Mononuclear cell (primary cell): ENCODE results near the gene STAU1. TPM values are rescaled to one million over a fixed set of nuclear protein-coding genes. Genes with fewer than 3 reads are reported as not detected.

Experiments
- H3K27me3 ChIP-seq: 2 replicates; pipeline ENCODE4 v1.6.0; 2011; ENCODE audit warnings: low read length, control low read depth; ENCODE audit not compliant: insufficient read depth
- H3K4me1 ChIP-seq: 2 replicates; pipeline ENCODE4 v1.5.1; 2011; ENCODE audit warnings: mild to moderate bottlenecking, low read length, control low read depth; ENCODE audit not compliant: insufficient read depth
- H3K4me3 ChIP-seq: 2 replicates; pipeline ENCODE4 v1.5.1; 2011; ENCODE audit warnings: mild to moderate bottlenecking, low read length, moderate library complexity
- H3K9me3 ChIP-seq: 2 replicates; pipeline ENCODE4 v1.5.1; 2011; ENCODE audit warnings: low read depth, mild to moderate bottlenecking, control low read depth, low read length
- total RNA-seq: library from RNA; depleted of rRNA; stranded (reverse); fragments of >200 nt; gene quantifications from one replicate; pipeline ENCODE4 v1.2.3, GENCODE V29; 2012

STAU1 gene, protein sequence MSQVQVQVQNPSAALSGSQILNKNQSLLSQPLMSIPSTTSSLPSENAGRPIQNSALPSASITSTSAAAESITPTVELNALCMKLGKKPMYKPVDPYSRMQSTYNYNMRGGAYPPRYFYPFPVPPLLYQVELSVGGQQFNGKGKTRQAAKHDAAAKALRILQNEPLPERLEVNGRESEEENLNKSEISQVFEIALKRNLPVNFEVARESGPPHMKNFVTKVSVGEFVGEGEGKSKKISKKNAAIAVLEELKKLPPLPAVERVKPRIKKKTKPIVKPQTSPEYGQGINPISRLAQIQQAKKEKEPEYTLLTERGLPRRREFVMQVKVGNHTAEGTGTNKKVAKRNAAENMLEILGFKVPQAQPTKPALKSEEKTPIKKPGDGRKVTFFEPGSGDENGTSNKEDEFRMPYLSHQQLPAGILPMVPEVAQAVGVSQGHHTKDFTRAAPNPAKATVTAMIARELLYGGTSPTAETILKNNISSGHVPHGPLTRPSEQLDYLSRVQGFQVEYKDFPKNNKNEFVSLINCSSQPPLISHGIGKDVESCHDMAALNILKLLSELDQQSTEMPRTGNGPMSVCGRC
- 49.6 TPM for total RNA-seq

DNA sequence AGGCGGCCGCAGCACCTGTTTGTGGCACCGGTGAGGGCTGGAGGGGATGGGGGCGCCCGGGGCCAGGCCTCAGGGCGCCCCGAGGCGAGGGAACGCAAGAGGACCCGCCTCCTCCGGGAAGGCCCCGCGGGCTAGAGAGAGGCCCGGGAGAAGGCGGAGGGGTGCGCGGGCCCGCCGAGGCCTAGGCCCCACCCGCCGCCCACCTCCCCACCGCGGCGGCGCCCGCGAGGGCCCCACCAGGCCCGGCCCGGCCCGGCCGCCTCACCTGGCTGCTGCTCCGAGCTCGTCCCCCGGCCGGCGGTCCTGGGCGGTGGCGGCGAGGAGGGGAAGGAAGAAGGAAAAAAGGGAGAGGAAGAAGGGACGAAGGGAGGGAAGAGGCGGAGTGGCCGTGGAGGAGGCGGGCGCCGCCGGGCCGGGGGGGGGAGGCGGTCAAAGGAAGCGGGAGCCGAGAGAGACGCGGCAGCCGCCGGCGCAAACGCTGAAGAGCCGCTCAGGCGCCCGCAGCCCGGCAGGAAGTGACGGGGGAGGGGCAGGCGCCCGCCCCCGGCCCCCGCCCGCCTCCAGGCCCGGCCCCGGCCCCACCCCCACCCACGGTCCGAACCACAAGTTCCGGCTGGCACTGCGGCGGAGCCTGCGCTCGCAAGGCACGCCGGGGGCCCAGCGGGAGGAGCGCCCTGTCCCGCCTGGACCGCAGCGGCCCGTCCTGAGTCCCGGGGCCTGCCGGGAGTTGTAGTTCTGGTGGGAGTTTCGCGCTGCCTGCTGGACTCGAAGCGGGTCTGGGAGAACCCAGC lies at the start of gene STAU1:
Gene STAU1 (minus strand): TSS at position 484 of the 791 bp plus-strand sequence. CDS start 22,133 bp downstream, outside the sequence.
- H3K27me3 ChIP-seq, result no peaks in the 10 kb centered on the region
- H3K4me3 ChIP-seq, result peak within 1 kb of the TSS; percentile 68
- peaks cover 34% of the 10 kb centered on the region for H3K4me1 ChIP-seq
- no peaks in the 10 kb centered on the region for H3K9me3 ChIP-seq

DNA sequence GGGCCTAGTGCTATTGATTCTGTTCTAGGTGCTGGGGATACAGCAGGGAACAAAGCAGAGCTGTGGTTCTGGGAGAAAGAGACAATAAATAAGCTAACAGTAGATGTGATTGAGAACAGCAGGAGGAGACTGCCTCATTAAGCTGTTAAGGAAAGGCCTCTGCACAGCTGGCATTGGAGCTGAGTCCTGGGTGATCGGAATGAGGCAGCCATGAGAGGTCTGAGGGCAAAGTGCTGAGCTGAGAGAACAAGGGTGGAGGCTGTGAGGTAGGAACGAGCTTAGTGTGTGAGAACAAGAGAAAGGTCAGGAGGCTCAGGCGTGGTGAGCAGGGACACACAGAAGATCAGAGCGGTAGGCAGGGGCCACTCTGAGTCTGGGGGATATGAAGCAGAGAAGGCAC lies 49.4 kb upstream of the STAU1 start:
- H3K9me3 ChIP-seq, result no peaks in the 10 kb centered on the region
- H3K4me1 ChIP-seq, result no peaks in the 10 kb centered on the region
- H3K27me3 ChIP-seq, result no peaks in the 10 kb centered on the region
- no peak overlapping the region for H3K4me3 ChIP-seq

DNA sequence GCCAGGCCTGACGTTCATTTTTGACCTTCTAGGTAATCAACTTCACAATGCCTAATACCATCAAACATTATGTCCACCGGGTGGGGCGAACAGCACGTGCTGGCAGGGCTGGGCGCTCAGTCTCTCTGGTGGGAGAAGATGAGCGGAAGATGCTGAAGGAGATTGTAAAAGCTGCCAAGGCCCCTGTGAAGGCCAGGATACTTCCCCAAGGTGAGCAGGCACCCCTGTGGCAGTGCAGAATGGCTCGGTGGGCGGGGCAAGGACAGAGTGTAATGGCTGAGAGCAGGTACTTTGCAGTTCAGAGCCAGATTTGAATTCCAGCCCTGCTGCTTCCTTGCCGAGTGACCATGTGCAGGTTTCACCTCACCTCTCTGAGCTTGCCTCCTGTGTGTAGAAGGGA lies 48.2 kb upstream of the STAU1 start:
- no peaks in the 10 kb centered on the region for H3K27me3 ChIP-seq
- H3K4me3 ChIP-seq, result no peak overlapping the region
- no peaks in the 10 kb centered on the region for H3K9me3 ChIP-seq
- H3K4me1 ChIP-seq, result peaks cover 2% of the 10 kb centered on the region

DNA sequence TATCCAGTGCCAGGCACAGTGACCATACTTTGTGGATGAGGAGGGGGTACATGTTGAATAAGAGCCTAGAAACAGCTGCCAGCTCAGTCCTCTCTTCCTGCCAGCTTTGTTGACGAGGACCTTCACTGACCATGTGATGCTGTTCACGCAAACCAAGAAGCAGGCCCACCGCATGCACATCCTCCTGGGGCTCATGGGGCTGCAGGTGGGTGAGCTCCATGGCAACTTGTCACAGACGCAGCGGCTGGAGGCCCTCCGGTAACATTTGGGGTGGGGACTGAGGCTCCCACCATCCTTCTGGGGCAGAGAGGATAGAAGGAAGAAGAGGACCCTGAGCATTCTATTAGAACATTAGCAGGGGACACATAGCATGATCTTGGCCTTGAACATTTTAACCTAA lies 46.7 kb upstream of the STAU1 start:
- Histone ChIP-seq H3K4me3 (no peak overlapping the region), H3K4me1 (peaks cover 17% of the 10 kb centered on the region), H3K27me3 (no peaks in the 10 kb centered on the region), H3K9me3 (no peaks in the 10 kb centered on the region)

DNA sequence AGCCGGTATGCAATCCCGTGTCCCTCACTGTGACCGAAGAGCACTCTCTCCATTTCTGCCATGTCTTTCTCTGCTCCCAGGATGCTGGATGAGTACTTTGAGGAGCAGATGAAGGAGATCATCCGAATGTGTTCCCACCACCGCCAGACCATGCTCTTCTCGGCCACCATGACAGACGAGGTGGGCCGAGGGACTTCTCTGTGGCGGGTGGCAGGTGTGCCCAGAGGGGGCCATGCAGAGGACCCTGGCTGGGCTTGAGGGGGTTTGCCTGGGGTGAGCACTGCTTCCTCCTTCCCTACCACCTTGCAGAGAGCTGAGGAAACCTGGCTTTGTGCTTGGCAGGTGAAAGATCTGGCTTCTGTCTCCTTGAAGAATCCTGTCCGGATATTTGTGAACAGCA lies 45.1 kb upstream of the STAU1 start:
- no peak overlapping the region for H3K4me3 ChIP-seq
- peaks cover 18% of the 10 kb centered on the region for H3K4me1 ChIP-seq
- no peaks in the 10 kb centered on the region for H3K27me3 ChIP-seq
- H3K9me3 ChIP-seq, result no peaks in the 10 kb centered on the region

DNA sequence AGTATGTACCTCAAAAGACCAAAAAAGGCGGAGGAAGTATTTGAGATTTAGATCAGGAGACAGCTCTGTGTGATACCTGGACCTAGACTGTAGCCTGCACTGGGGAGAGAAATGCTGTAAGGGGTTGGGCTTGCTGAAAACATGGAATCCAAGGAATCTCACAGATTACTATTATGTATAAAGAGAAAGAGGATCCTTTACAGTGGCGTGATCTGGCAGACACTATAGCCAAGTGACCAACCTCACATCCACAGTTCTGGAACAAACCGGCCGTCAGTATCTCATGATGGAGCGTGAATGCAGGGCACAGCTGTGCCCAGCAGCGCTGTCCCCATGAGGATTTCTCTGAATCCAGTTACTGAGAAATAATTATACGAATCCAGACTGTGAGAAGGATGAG lies 43.3 kb upstream of the STAU1 start:
- Histone ChIP-seq H3K4me3 (no peak overlapping the region), H3K9me3 (no peaks in the 10 kb centered on the region), H3K4me1 (peaks cover 18% of the 10 kb centered on the region), H3K27me3 (no peaks in the 10 kb centered on the region)

DNA sequence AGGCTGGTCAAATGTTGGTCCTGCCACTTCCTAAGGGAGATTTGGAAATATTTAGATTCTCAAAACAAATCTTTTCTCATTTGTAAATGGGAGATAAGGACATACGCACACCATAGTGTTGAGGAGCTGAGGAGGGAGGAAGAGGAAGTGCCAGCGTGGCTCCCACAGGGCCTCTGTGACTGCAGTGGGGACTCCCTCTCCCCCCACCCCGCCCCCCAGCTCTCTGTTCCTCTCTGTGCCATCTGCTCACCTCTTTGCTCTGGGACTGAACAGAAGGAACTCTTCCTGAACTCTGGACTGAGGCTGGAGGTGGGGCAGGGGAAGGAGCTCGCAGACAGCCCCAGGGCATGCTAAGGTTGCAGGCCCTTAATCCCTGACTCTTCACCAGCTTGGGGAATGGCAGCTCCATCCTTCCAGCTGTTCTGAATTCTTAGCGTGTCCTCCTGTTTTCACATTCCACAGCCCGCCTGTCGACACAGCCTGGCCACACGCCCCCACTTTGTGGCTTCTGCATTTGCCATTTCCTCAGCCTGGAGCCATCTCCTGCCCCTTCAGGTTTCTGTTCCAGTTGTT lies 42.5 kb upstream of the STAU1 start:
- Histone ChIP-seq H3K9me3 (no peaks in the 10 kb centered on the region), H3K27me3 (no peaks in the 10 kb centered on the region), H3K4me1 (peaks cover 18% of the 10 kb centered on the region), H3K4me3 (no peak overlapping the region)

DNA sequence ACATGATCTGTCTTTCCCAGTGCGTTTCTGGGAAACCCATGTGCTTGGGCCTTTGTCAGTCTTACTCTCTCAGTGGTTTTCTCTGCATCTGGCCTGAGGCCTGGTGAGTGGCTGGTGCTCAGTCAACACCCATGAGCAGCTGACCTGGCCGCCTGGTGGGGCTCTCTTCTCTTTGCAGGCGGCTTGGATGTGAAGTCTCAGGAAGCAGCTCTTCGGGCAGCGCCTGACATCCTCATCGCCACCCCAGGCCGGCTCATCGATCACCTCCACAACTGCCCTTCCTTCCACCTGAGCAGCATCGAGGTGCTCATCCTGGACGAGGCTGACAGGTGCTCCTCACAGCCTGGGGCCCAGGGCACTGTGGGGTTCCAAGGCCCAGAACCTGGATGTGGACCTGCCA lies 41.9 kb upstream of the STAU1 start:
- H3K27me3 ChIP-seq, result no peaks in the 10 kb centered on the region
- peaks cover 18% of the 10 kb centered on the region for H3K4me1 ChIP-seq
- H3K4me3 ChIP-seq, result no peak overlapping the region
- no peaks in the 10 kb centered on the region for H3K9me3 ChIP-seq

DNA sequence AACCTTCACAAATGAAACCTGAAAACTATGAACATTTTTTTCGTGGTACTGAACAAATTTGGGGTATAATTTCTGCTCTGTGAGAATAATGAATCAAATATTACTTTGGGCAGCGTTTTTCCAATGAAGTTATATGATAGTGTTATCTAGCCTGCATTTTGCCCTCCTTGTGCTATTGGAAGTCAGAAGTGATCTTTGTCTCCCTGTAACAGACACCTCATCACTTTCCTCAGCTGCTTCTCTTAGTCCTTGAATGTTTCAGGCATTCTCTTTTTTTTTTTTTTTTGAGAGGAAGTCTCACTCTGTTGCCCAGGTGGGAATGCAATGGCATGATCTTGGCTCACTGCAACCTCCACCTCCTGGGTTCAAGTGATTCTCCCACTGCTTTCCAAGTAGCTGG lies 41.2 kb upstream of the STAU1 start:
- no peaks in the 10 kb centered on the region for H3K27me3 ChIP-seq
- H3K4me3 ChIP-seq, result no peak overlapping the region
- H3K4me1 ChIP-seq, result peaks cover 18% of the 10 kb centered on the region
- H3K9me3 ChIP-seq, result no peaks in the 10 kb centered on the region

DNA sequence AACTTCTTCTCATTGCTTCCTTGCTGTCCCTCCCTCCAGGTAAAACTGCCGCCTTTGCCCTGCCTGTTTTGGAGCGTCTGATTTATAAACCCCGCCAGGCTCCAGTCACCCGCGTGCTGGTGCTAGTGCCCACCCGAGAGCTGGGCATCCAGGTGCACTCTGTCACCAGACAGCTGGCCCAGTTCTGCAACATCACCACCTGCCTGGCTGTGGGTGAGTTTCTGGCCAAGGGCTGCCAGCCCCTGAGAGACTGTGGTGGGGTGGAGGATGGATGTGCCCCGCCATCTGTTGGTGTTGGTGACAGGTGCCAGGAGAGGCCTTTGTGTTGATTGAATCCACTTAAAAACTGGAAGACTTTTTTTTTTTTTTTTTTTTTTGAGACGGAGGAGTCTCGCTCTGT lies 40.5 kb upstream of the STAU1 start:
- H3K4me3 ChIP-seq, result no peak overlapping the region
- peaks cover 18% of the 10 kb centered on the region for H3K4me1 ChIP-seq

DNA sequence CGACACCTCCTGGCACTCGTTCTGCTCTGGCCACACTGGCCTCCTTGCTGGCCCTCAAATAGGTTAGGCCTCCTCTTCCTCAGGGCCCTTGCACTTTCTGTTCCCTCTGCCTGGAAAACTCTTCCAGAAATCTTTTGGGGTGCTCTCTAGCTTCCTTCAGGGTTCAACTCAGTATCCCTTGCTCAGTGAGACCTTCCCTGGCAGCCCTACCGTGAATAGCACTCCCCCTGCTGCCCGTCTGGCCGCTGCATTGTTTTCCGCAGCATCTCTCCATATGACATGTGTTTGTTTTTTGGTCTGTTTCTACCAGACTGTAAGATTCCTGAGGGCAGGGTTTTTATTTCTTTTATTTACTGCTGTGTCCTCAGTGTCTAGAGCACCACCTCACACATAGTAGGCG lies 37.8 kb upstream of the STAU1 start:
- no peaks in the 10 kb centered on the region for H3K27me3 ChIP-seq
- no peak overlapping the region for H3K4me3 ChIP-seq
- H3K4me1 ChIP-seq, result peaks cover 11% of the 10 kb centered on the region
- H3K9me3 ChIP-seq, result no peaks in the 10 kb centered on the region

More for the DNA sequence above, 40.5 kb upstream of the STAU1 start:
- no peaks in the 10 kb centered on the region for H3K27me3 ChIP-seq
- H3K9me3 ChIP-seq, result no peaks in the 10 kb centered on the region

DNA sequence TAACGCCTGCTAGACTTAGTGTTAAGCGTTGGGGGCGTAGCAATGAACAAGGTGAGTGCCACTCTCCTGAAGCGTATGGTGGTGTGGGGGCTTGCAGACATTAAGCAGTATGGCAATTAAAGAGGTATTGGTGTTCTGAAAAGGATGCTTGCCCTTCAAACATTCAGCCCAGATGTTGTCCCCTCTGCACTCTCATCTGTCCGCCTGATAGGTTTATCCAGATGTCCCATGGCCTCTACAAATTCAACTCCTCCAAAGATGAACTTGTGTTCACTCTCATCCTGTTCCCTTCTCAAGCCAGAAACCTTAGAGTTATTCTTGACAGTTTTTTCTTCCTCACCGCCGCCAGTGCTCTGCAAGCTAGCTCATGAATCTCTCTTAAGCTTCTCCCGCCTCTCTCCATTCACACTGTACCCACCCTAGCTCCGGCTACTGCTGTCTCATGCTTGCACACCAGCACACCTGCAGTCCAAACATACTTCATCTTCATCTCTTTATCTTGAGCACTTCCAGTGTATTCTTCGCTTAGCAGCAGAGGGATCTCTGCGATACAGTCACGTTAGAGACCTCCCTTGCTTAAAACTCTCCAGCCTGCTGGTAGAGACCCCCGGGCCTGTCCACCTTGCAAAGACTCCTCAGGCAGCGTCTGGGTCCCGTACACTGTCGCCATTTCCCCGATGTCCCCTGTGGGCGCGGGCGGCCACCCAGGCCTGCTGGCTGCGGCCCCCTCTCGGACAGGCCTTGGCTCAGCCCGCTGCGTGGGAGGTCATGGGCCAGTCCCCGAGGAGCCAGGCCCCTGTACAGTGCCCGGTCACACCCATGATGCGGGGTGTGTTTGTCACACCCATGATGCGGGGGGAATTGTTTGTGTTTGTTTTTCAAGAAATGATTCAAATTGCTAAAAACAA lies 32.0 kb upstream of the STAU1 start:
- H3K27me3 ChIP-seq, result no peaks in the 10 kb centered on the region
- H3K4me3 ChIP-seq, result peak overlapping the region; percentile 80
- H3K4me1 ChIP-seq, result peaks cover 24% of the 10 kb centered on the region
- no peaks in the 10 kb centered on the region for H3K9me3 ChIP-seq

DNA sequence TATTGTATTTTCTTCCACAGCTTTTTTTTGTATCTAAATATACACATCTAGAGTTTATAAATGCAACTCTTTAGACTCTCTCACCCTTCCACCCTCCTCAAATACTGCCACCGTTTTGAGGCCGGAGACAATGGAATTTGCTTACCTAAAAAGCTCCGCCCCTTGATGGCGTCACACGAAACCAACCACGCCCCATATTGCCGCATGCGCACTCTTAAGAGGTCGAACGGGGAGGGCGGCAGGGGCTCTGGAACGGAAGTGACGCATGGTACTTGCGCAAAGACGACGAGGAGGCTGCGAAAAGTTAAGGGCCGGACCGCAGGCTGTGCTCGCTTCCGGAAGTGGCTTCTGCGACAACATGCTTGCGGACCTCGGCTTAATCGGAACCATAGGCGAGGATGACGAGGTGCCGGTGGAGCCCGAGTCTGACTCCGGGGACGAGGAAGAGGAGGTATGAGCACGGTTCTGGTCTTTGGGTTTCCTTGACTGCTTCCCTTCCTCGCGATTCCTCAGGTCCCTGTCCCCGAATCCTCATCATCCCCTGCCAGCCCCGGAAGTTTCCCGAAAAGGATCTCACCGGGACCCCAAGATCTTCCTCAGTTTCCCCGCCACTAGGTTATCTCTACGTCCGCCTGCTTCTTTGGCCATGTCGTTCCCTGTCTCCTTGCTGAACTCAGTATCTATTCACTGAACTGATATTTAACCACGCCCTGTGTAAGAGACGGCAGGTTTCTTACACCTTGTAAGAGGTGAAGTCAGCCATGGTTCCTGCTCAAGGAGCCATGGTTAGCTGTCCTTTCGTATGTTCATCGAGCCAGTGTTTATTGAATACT lies 31.2 kb upstream of the STAU1 start, which contains the start of gene DDX27:
Gene DDX27 (plus strand): TSS at position 326 of the 833 bp plus-strand sequence. CDS start 33 bp downstream, at position 359.
- Histone ChIP-seq H3K27me3 (no peaks in the 10 kb centered on the region), H3K9me3 (no peaks in the 10 kb centered on the region), H3K4me1 (peaks cover 24% of the 10 kb centered on the region), H3K4me3 (peak within 1 kb of the TSS; percentile 80)
